Nephron progenitor cell (in vitro differentiated cells): ENCODE results near the gene CDC42BPA.
"Not testable (repeated sequence)": the region's sequence is repeated elsewhere in the genome, so short reads cannot be mapped to it uniquely, and the experiment has no call there.

ENCODE experiments used
- DNase-seq: peaks from one replicate; pipeline ENCODE4 v3.0.0; 2021
- H3K27ac Mint-ChIP-seq: 2 replicates; pipeline ENCODE4 v1.8.0; 2021; ENCODE audit warnings: mild to moderate bottlenecking, moderate library complexity, mixed read lengths
- H3K27me3 Mint-ChIP-seq: 2 replicates; pipeline ENCODE4 v1.8.0; 2021; ENCODE audit warnings: mild to moderate bottlenecking, low read depth, mixed read lengths; ENCODE audit not compliant: poor library complexity
- H3K36me3 Mint-ChIP-seq: 2 replicates; pipeline ENCODE4 v1.8.0; 2021; ENCODE audit warnings: low read depth, mixed read lengths
- H3K4me1 Mint-ChIP-seq: 2 replicates; pipeline ENCODE4 v1.8.0; 2021; ENCODE audit warnings: mixed read lengths
- H3K4me3 Mint-ChIP-seq: 2 replicates; pipeline ENCODE4 v1.8.0; 2021; ENCODE audit warnings: mild to moderate bottlenecking, moderate library complexity, mixed read lengths
- H3K9me3 Mint-ChIP-seq: 2 replicates; pipeline ENCODE4 v1.8.0; 2021; ENCODE audit warnings: mild to moderate bottlenecking, moderate library complexity, mixed read lengths
- CTCF ChIP-seq: fragments of 200-600 bp; sonication (generic); IDR thresholded peaks from 2 replicates; pipeline ENCODE4 v1.5.0; 2021; ENCODE audit warnings: antibody characterized with exemption

The CDC42BPA gene

GRCh38 chr1:227353186-227353585, 34.9 kb upstream of the CDC42BPA start:
- Mint-ChIP-seq H3K4me1 (peaks cover 16% of the 10 kb centered on the region), H3K4me3 (no peak overlapping the region), H3K27ac (no peak overlapping the region), H3K36me3 (no peaks in the 10 kb centered on the region), H3K9me3 (no peaks in the 10 kb centered on the region), H3K27me3 (peaks cover 12% of the 10 kb centered on the region)
- no peak for TF ChIP-seq CTCF
- DNase-seq: no peak

- H3K4me3 Mint-ChIP-seq, H3K36me3 Mint-ChIP-seq, H3K4me1 Mint-ChIP-seq, H3K9me3 Mint-ChIP-seq, DNase-seq, H3K27ac Mint-ChIP-seq, H3K27me3 Mint-ChIP-seq: not testable (repeated sequence)
Observed at GRCh38 chr1:227352164-227352563, 33.9 kb upstream of the CDC42BPA start.

- H3K27ac Mint-ChIP-seq: no peak overlapping the region
- H3K4me3 Mint-ChIP-seq: no peak overlapping the region
- H3K36me3 Mint-ChIP-seq: no peaks in the 10 kb centered on the region
- no peak for TF ChIP-seq CTCF
- H3K9me3 Mint-ChIP-seq: no peaks in the 10 kb centered on the region
- H3K27me3 Mint-ChIP-seq: peaks cover 8% of the 10 kb centered on the region
- DNase-seq: no peak
- H3K4me1 Mint-ChIP-seq: peaks cover 2% of the 10 kb centered on the region
Observed at GRCh38 chr1:227351443-227351842, 33.2 kb upstream of the CDC42BPA start.

GRCh38 chr1:227349967-227350366, 31.7 kb upstream of the CDC42BPA start:
- DNase-seq: no peak
- no peaks in the 10 kb centered on the region for H3K4me1 Mint-ChIP-seq
- H3K4me3 Mint-ChIP-seq: no peak overlapping the region
- H3K9me3 Mint-ChIP-seq: no peaks in the 10 kb centered on the region
- H3K27ac Mint-ChIP-seq: no peak overlapping the region
- peaks cover 8% of the 10 kb centered on the region for H3K27me3 Mint-ChIP-seq
- H3K36me3 Mint-ChIP-seq: no peaks in the 10 kb centered on the region
- no peak for TF ChIP-seq CTCF

- no peak for TF ChIP-seq CTCF
- H3K4me1 Mint-ChIP-seq: no peaks in the 10 kb centered on the region
- peaks cover 16% of the 10 kb centered on the region for H3K9me3 Mint-ChIP-seq
- no peak overlapping the region for H3K27ac Mint-ChIP-seq
- no peaks in the 10 kb centered on the region for H3K27me3 Mint-ChIP-seq
- H3K4me3 Mint-ChIP-seq: no peak overlapping the region
- no peaks in the 10 kb centered on the region for H3K36me3 Mint-ChIP-seq
- DNase-seq: no peak
Observed at GRCh38 chr1:227343727-227344551, 25.6 kb upstream of the CDC42BPA start.

GRCh38 chr1:227343206-227343605, 24.9 kb upstream of the CDC42BPA start:
- peaks cover 16% of the 10 kb centered on the region for H3K9me3 Mint-ChIP-seq
- no peaks in the 10 kb centered on the region for H3K27me3 Mint-ChIP-seq
- H3K27ac Mint-ChIP-seq: no peak overlapping the region
- H3K4me1 Mint-ChIP-seq: no peaks in the 10 kb centered on the region
- DNase-seq: no peak
- TF ChIP-seq CTCF: no peak
- H3K36me3 Mint-ChIP-seq: no peaks in the 10 kb centered on the region
- H3K4me3 Mint-ChIP-seq: no peak overlapping the region
